ENCODE data around the gene TMPRSS11A.

Gene TMPRSS11A

GRCh38 chr4:67973608-67974007 is 10.3 kb upstream of the TMPRSS11A start:
- no peak for TF ChIP-seq CTCF (IDR thresholded peaks at IDR 0.05; ENCODE audit: low read depth, low read length)
- H3K4me3 ChIP-seq (replicated peaks in 1 of 2; ENCODE audit: low read depth in 2 of 2, low read length in 2 of 2), result no peak overlapping the region
- DNase-seq (ENCODE audit: low read depth in 2 of 2), result no peak

GRCh38 chr4:67954890-67955289 is 8.4 kb downstream of the TMPRSS11A start:
- no peak overlapping the region for H3K4me3 ChIP-seq (replicated peaks in 1 of 2; ENCODE audit: low read depth in 2 of 2, low read length in 2 of 2)
- no peak for DNase-seq (ENCODE audit: low read depth in 2 of 2)
- TF ChIP-seq CTCF (IDR thresholded peaks at IDR 0.05; ENCODE audit: low read depth, low read length), result no peak

- no peak for TF ChIP-seq CTCF (IDR thresholded peaks at IDR 0.05; ENCODE audit: low read depth, low read length)
- no peak overlapping the region for H3K4me3 ChIP-seq (replicated peaks in 1 of 2; ENCODE audit: low read depth in 2 of 2, low read length in 2 of 2)
- DNase-seq (ENCODE audit: low read depth in 2 of 2), result no peak
Measured at GRCh38 chr4:67941074-67941473, 22.2 kb downstream of the TMPRSS11A start.

GRCh38 chr4:67940506-67940905 is 22.8 kb downstream of the TMPRSS11A start:
- H3K4me3 ChIP-seq (replicated peaks in 1 of 2; ENCODE audit: low read depth in 2 of 2, low read length in 2 of 2), result no peak overlapping the region
- DNase-seq (ENCODE audit: low read depth in 2 of 2), result no peak
- no peak for TF ChIP-seq CTCF (IDR thresholded peaks at IDR 0.05; ENCODE audit: low read depth, low read length)

DNA sequence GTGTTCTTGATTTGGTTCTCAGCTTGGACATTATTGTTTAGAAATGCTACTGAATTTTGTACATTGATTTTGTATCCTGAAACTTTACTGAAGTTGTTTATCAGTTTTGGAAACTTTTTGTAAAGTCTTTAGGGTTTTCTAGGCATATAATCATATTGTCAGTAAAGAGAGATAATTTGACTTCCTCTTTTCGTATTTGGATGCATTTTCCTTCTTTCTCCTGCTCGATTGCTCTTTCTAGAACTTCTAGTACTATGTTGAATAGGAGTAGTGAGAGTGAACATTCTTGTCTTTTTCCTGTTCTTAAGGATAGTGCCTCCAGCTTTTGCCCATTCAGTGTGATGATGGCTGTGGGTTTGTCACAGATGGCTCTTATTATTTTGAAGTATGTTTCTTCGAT is 24.1 kb downstream of the TMPRSS11A start:
- TF ChIP-seq CTCF (IDR thresholded peaks at IDR 0.05; ENCODE audit: low read depth, low read length), result no peak
- no peak for DNase-seq (ENCODE audit: low read depth in 2 of 2)
- H3K4me3 ChIP-seq (replicated peaks in 1 of 2; ENCODE audit: low read depth in 2 of 2, low read length in 2 of 2), result no peak overlapping the region

GRCh38 chr4:67935888-67936287 is 27.4 kb downstream of the TMPRSS11A start:
- no peak for TF ChIP-seq CTCF (IDR thresholded peaks at IDR 0.05; ENCODE audit: low read depth, low read length)
- no peak for DNase-seq (ENCODE audit: low read depth in 2 of 2)
- H3K4me3 ChIP-seq (replicated peaks in 1 of 2; ENCODE audit: low read depth in 2 of 2, low read length in 2 of 2), result no peak overlapping the region

- H3K4me3 ChIP-seq (replicated peaks in 1 of 2; ENCODE audit: low read depth in 2 of 2, low read length in 2 of 2), result no peak overlapping the region
- no peak for DNase-seq (ENCODE audit: low read depth in 2 of 2)
- no peak for TF ChIP-seq CTCF (IDR thresholded peaks at IDR 0.05; ENCODE audit: low read depth, low read length)
Measured at GRCh38 chr4:67934628-67935027, 28.7 kb downstream of the TMPRSS11A start.
